A673 (cell line): ENCODE data around the gene REXO4. TPM values are rescaled to one million over a fixed set of nuclear protein-coding genes. Genes with fewer than 3 reads are reported as not detected.

Experiments
- BruUV-seq: library from RNA; stranded (reverse); fragments of 400-500 nt; replicated peaks from 2 replicates; lab custom pipeline; 2021; lab: Mats Ljungman, UMichigan
- CTCF ChIA-PET: fragments of 300-600 bp; sonication (Branson Sonifier 250); formaldehyde crosslinking; loops from one replicate; lab custom pipeline; 2022; ENCODE audit warnings: antibody characterized with exemption; lab: Charles Lee
- POLR2A ChIA-PET: fragments of 300-600 bp; sonication (Branson Sonifier 250); formaldehyde crosslinking; loops from one replicate; lab custom pipeline; 2022; ENCODE audit warnings: antibody characterized with exemption; ENCODE audit not compliant: low non-redundant PET; lab: Charles Lee
- DNase-seq: peaks from one replicate; pipeline ENCODE4 v3.0.0-alpha.2; 2015; ENCODE audit warnings: low spot score
- H3K27ac ChIP-seq: fragments of 200-600 bp; sonication (generic); 2 replicates; pipeline ENCODE4 v1.5.1; 2016; ENCODE audit warnings: mixed run types, low read depth, mild to moderate bottlenecking, mixed read lengths, antibody characterized with exemption, low read length; ENCODE audit not compliant: poor library complexity, severe bottlenecking
- H3K27me3 ChIP-seq: fragments of 200-600 bp; sonication (generic); replicated peaks from 2 replicates; pipeline ENCODE4 v1.6.1; 2017; ENCODE audit warnings: mixed run types, low read depth, mild to moderate bottlenecking, mixed read lengths, antibody characterized with exemption, low read length; ENCODE audit not compliant: insufficient read depth, poor library complexity
- H3K36me3 ChIP-seq: fragments of 200-600 bp; sonication (generic); 2 replicates; pipeline ENCODE4 v1.6.1; 2016; ENCODE audit warnings: mixed run types, mild to moderate bottlenecking, mixed read lengths, antibody characterized with exemption, low read length; ENCODE audit not compliant: insufficient read depth, poor library complexity, severe bottlenecking
- H3K4me1 ChIP-seq: fragments of 200-600 bp; sonication (generic); 2 replicates; pipeline ENCODE4 v1.6.1; 2017; ENCODE audit warnings: mixed run types, mild to moderate bottlenecking, mixed read lengths, antibody characterized with exemption, low read length; ENCODE audit not compliant: insufficient read depth, poor library complexity, severe bottlenecking
- H3K4me3 ChIP-seq: fragments of 200-600 bp; sonication (generic); 2 replicates; pipeline ENCODE4 v1.5.1; 2016; ENCODE audit warnings: low read depth, mixed run types, mild to moderate bottlenecking, mixed read lengths, low read length; ENCODE audit not compliant: poor library complexity, severe bottlenecking
- H3K9me3 ChIP-seq: fragments of 200-600 bp; sonication (generic); 2 replicates; pipeline ENCODE4 v1.6.1; 2016; ENCODE audit warnings: mixed run types, low read depth, mild to moderate bottlenecking, mixed read lengths, antibody characterized with exemption, low read length; ENCODE audit not compliant: poor library complexity, severe bottlenecking
- CTCF ChIP-seq: fragments of 300-800, 200-600 bp; sonication (generic); conservative IDR thresholded peaks from 2 replicates; pipeline ENCODE4 v1.5.1; 2017; ENCODE audit warnings: low read depth, mild to moderate bottlenecking, antibody characterized with exemption, low read length, moderate library complexity, mixed read lengths
- EZH2 ChIP-seq: fragments of 200-600 bp; sonication (generic); IDR thresholded peaks from 2 replicates; pipeline ENCODE4 v1.6.1; 2017; ENCODE audit warnings: borderline replicate concordance, low read depth, mild to moderate bottlenecking, mixed read lengths, antibody characterized with exemption, low read length; ENCODE audit not compliant: poor library complexity, severe bottlenecking
- intact Hi-C: fragments of 100-400 bp; cut with micrococcal nuclease; formaldehyde crosslinking; loops from one replicate; pipeline ENCODE4 v1.10.0; 2022; ENCODE audit not compliant: unreplicated experiment
- total RNA-seq: library from RNA; stranded (reverse); gene quantifications from 2 replicates; pipeline ENCODE4 v1.2.3, GENCODE V29; 2021

Gene REXO4
- total RNA-seq, 1 experiment from 2014 or later = 35.9 TPM

GRCh38 chr9:133443982-133444381 is 26.2 kb upstream of the REXO4 start:
- ChIA-PET POLR2A (no interaction called here), CTCF (interaction anchor here (0.7 kb wide), 1 partner anchor 11 kb away, joined by 5 read pairs; no protein-coding TSS in a partner anchor)
- no peak overlapping the region for H3K27ac ChIP-seq
- H3K4me3 ChIP-seq = no peak overlapping the region
- no peaks in the 10 kb centered on the region for H3K9me3 ChIP-seq
- intact Hi-C loops = no loop called here
- TF ChIP-seq EZH2 = no peak
- no peak for TF ChIP-seq CTCF
- DNase-seq = no peak
- H3K4me1 ChIP-seq = no peaks in the 10 kb centered on the region
- H3K27me3 ChIP-seq = no peaks in the 10 kb centered on the region
- no TSS peak for BruUV-seq
- no peaks in the 10 kb centered on the region for H3K36me3 ChIP-seq

GRCh38 chr9:133443248-133443647 is 25.4 kb upstream of the REXO4 start:
- ChIA-PET CTCF (no interaction called here), POLR2A (no interaction called here)
- BruUV-seq = no TSS peak
- H3K9me3 ChIP-seq = no peaks in the 10 kb centered on the region
- intact Hi-C loops = no loop called here
- TF ChIP-seq CTCF (no peak), EZH2 (no peak)
- no peak for DNase-seq
- no peak overlapping the region for H3K4me3 ChIP-seq
- no peaks in the 10 kb centered on the region for H3K27me3 ChIP-seq
- no peak overlapping the region for H3K27ac ChIP-seq
- no peaks in the 10 kb centered on the region for H3K4me1 ChIP-seq
- no peaks in the 10 kb centered on the region for H3K36me3 ChIP-seq

- Histone ChIP-seq H3K9me3 (no peaks in the 10 kb centered on the region), H3K4me1 (no peaks in the 10 kb centered on the region), H3K27ac (no peak overlapping the region), H3K36me3 (no peaks in the 10 kb centered on the region), H3K4me3 (no peak overlapping the region), H3K27me3 (no peaks in the 10 kb centered on the region)
- DNase-seq = no peak
- TF ChIP-seq EZH2 = no peak
- TF ChIP-seq CTCF = no peak
- CTCF ChIA-PET = no interaction called here
- no TSS peak for BruUV-seq
- POLR2A ChIA-PET = no interaction called here
- intact Hi-C loops = no loop called here
Observed at GRCh38 chr9:133441571-133441970, 23.8 kb upstream of the REXO4 start.
